Vagina (tissue), 2 donors: Measurements from ENCODE around the gene KCNA3.

ENCODE experiments used
- POLR2A ChIP-seq, 2 donors: fragments of 450-650 bp; IDR thresholded peaks; one replicate each; pipeline ENCODE4 v1.6.1; 2017; ENCODE audit warnings: antibody characterized with exemption in 2 of 2, mild to moderate bottlenecking in 2 of 2, moderate library complexity in 2 of 2
- POLR2AphosphoS5 ChIP-seq, 2 donors: sonication (generic); formaldehyde crosslinking; IDR thresholded peaks; one replicate each; pipeline ENCODE4 v1.9.0; 2017; ENCODE audit warnings: antibody characterized with exemption in 2 of 2, mild to moderate bottlenecking in 2 of 2, low read depth in 1 of 2; ENCODE audit not compliant: insufficient read depth in 1 of 2
- TF ChIP-seq, protein P1 (sequence below), 3 experiments: fragments of 450-650 bp in 2 of 3; fragments of 200-600 bp in 1 of 3; sonication (generic) in 1 of 3; IDR thresholded peaks; one replicate each; pipeline ENCODE4 v1.5.1; 2017 to 2019; ENCODE audit warnings: antibody characterized with exemption in 3 of 3, mild to moderate bottlenecking in 2 of 3, moderate library complexity in 2 of 3

- TF ChIP-seq POLR2A (IDR thresholded peaks at IDR 0.05) (no peak), POLR2AphosphoS5 (IDR thresholded peaks at IDR 0.05; ENCODE audit: insufficient read depth in 1 of 2, low read depth in 1 of 2) (no peak)
- TF ChIP-seq, protein P1, sequence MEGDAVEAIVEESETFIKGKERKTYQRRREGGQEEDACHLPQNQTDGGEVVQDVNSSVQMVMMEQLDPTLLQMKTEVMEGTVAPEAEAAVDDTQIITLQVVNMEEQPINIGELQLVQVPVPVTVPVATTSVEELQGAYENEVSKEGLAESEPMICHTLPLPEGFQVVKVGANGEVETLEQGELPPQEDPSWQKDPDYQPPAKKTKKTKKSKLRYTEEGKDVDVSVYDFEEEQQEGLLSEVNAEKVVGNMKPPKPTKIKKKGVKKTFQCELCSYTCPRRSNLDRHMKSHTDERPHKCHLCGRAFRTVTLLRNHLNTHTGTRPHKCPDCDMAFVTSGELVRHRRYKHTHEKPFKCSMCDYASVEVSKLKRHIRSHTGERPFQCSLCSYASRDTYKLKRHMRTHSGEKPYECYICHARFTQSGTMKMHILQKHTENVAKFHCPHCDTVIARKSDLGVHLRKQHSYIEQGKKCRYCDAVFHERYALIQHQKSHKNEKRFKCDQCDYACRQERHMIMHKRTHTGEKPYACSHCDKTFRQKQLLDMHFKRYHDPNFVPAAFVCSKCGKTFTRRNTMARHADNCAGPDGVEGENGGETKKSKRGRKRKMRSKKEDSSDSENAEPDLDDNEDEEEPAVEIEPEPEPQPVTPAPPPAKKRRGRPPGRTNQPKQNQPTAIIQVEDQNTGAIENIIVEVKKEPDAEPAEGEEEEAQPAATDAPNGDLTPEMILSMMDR (IDR thresholded peaks at IDR 0.05), result no peak
Measured at GRCh38 chr1:110717179-110717578, 42.4 kb upstream of the KCNA3 start.
